KMS-11 (cell line): Measurements from ENCODE around the gene HEPHL1.
"Not testable (repeated sequence)": the region's sequence is repeated elsewhere in the genome, so short reads cannot be mapped to it uniquely, and the experiment has no call there.

Source experiments
- H2AFZ ChIP-seq: fragments of 200-600 bp; sonication (generic); 2 replicates; pipeline ENCODE4 v1.6.1; 2016; ENCODE audit warnings: antibody characterized with exemption, mixed run types, low read depth
- H3K27ac ChIP-seq: fragments of 200-600 bp; sonication (generic); 2 replicates; pipeline ENCODE4 v1.6.1; 2016; ENCODE audit warnings: mild to moderate bottlenecking, mixed run types
- H3K27me3 ChIP-seq: fragments of 200-600 bp; sonication (generic); 2 replicates; pipeline ENCODE4 v1.6.1; 2017; ENCODE audit warnings: mild to moderate bottlenecking, low read depth, mixed run types, moderate library complexity; ENCODE audit not compliant: insufficient read depth
- H3K36me3 ChIP-seq: fragments of 200-600 bp; sonication (generic); 2 replicates; pipeline ENCODE4 v1.6.1; 2017; ENCODE audit warnings: mild to moderate bottlenecking, mixed run types; ENCODE audit not compliant: insufficient read depth
- H3K4me1 ChIP-seq: fragments of 200-600 bp; sonication (generic); 2 replicates; pipeline ENCODE4 v1.6.1; 2016; ENCODE audit warnings: mild to moderate bottlenecking, low read depth, mixed run types; ENCODE audit not compliant: poor library complexity, severe bottlenecking
- H3K4me2 ChIP-seq: fragments of 200-600 bp; sonication (generic); 2 replicates; pipeline ENCODE4 v1.7.0; 2016; ENCODE audit warnings: mild to moderate bottlenecking, mixed run types
- H3K4me3 ChIP-seq: fragments of 200-600 bp; sonication (generic); IDR thresholded peaks from 2 replicates; pipeline ENCODE4 v1.6.1; 2017; ENCODE audit warnings: low read depth, low read length, mixed read lengths; ENCODE audit not compliant: insufficient read depth
- H3K79me2 ChIP-seq: fragments of 200-600 bp; sonication (generic); 2 replicates; pipeline ENCODE4 v1.6.1; 2016; ENCODE audit warnings: low read depth, mixed run types; ENCODE audit not compliant: insufficient read depth
- H3K9ac ChIP-seq: fragments of 200-600 bp; sonication (generic); 2 replicates; pipeline ENCODE4 v1.6.1; 2016; ENCODE audit warnings: mild to moderate bottlenecking, mixed run types
- H4K20me1 ChIP-seq: fragments of 200-600 bp; sonication (generic); 2 replicates; pipeline ENCODE4 v1.6.1; 2016; ENCODE audit warnings: mild to moderate bottlenecking, mixed run types; ENCODE audit not compliant: insufficient read depth
- CTCF ChIP-seq: fragments of 200-600 bp; sonication (generic); conservative IDR thresholded peaks from 2 replicates; pipeline ENCODE4 v1.6.1; 2017; ENCODE audit warnings: low read depth, mild to moderate bottlenecking, antibody characterized with exemption, low read length, moderate library complexity, mixed read lengths

Gene HEPHL1

GRCh38 chr11:94111660-94112059, 90.5 kb downstream of the HEPHL1 start:
- H3K36me3 ChIP-seq: no peaks in the 10 kb centered on the region
- H3K79me2 ChIP-seq: no peaks in the 10 kb centered on the region
- H3K27ac ChIP-seq: no peak overlapping the region
- no peaks in the 10 kb centered on the region for H3K27me3 ChIP-seq
- H4K20me1 ChIP-seq: no peaks in the 10 kb centered on the region
- no peak overlapping the region for H2AFZ ChIP-seq
- TF ChIP-seq CTCF: no peak
- H3K4me2 ChIP-seq: no peak overlapping the region
- H3K4me3 ChIP-seq: no peak overlapping the region
- no peak overlapping the region for H3K9ac ChIP-seq
- H3K4me1 ChIP-seq: no peaks in the 10 kb centered on the region

GRCh38 chr11:94112206-94112953, 91.2 kb downstream of the HEPHL1 start:
- H3K27ac ChIP-seq: no peak overlapping the region
- no peaks in the 10 kb centered on the region for H3K36me3 ChIP-seq
- H2AFZ ChIP-seq: no peak overlapping the region
- H3K79me2 ChIP-seq: no peaks in the 10 kb centered on the region
- H3K4me3 ChIP-seq: no peak overlapping the region
- H3K4me2 ChIP-seq: no peak overlapping the region
- TF ChIP-seq CTCF: no peak
- no peak overlapping the region for H3K9ac ChIP-seq
- H3K4me1 ChIP-seq: no peaks in the 10 kb centered on the region
- no peaks in the 10 kb centered on the region for H4K20me1 ChIP-seq
- no peaks in the 10 kb centered on the region for H3K27me3 ChIP-seq

- no peak overlapping the region for H2AFZ ChIP-seq
- no peaks in the 10 kb centered on the region for H3K4me1 ChIP-seq
- no peaks in the 10 kb centered on the region for H3K36me3 ChIP-seq
- H3K4me3 ChIP-seq: no peak overlapping the region
- no peaks in the 10 kb centered on the region for H4K20me1 ChIP-seq
- H3K9ac ChIP-seq: no peak overlapping the region
- TF ChIP-seq CTCF: no peak
- H3K79me2 ChIP-seq: no peaks in the 10 kb centered on the region
- H3K27ac ChIP-seq: no peak overlapping the region
- no peaks in the 10 kb centered on the region for H3K27me3 ChIP-seq
- no peak overlapping the region for H3K4me2 ChIP-seq
Observed at GRCh38 chr11:94117197-94117574, 96.0 kb downstream of the HEPHL1 start.

- no peak for TF ChIP-seq CTCF
- Histone ChIP-seq H3K4me3 (no peak overlapping the region), H3K79me2 (no peaks in the 10 kb centered on the region), H3K36me3 (no peaks in the 10 kb centered on the region), H3K9ac (no peak overlapping the region), H2AFZ (no peak overlapping the region), H4K20me1 (no peaks in the 10 kb centered on the region), H3K4me1 (no peaks in the 10 kb centered on the region), H3K27me3 (no peaks in the 10 kb centered on the region), H3K27ac (no peak overlapping the region), H3K4me2 (no peak overlapping the region)
Observed at GRCh38 chr11:94117871-94118270, 96.7 kb downstream of the HEPHL1 start.

GRCh38 chr11:94119676-94120075, 98.5 kb downstream of the HEPHL1 start:
- H3K4me1 ChIP-seq, H3K9ac ChIP-seq, H3K4me3 ChIP-seq, H3K27ac ChIP-seq, H3K36me3 ChIP-seq, H4K20me1 ChIP-seq, H2AFZ ChIP-seq, H3K79me2 ChIP-seq, H3K4me2 ChIP-seq, H3K27me3 ChIP-seq: not testable (repeated sequence)

- not testable (repeated sequence) for H3K79me2 ChIP-seq, H3K9ac ChIP-seq, H3K27me3 ChIP-seq, H4K20me1 ChIP-seq, H3K27ac ChIP-seq, H3K36me3 ChIP-seq, H3K4me1 ChIP-seq, H3K4me3 ChIP-seq, H2AFZ ChIP-seq, H3K4me2 ChIP-seq
Observed at GRCh38 chr11:94120516-94120915, 99.4 kb downstream of the HEPHL1 start.
